A549 (cell line): Measurements from ENCODE around the gene CBARP.

Source experiments
- CBX8 ChIP-seq: fragments of 200-600 bp; sonication (generic); IDR thresholded peaks from 2 replicates; pipeline ENCODE4 v1.6.1; 2016
- KDM1A ChIP-seq: fragments of 200-600 bp; sonication (generic); IDR thresholded peaks from 2 replicates; pipeline ENCODE4 v1.6.1; 2016; ENCODE audit warnings: low read depth, mild to moderate bottlenecking
- MAZ ChIP-seq: fragments of 150-350 bp; IDR thresholded peaks from 2 replicates; pipeline ENCODE4 v1.6.1; 2014; ENCODE audit warnings: antibody characterized with exemption, low read depth, low read length, borderline replicate concordance
- ZNF302 ChIP-seq: fragments of 250-450 bp; sonication (Bioruptor Pico); IDR thresholded peaks from 2 replicates; pipeline ENCODE4 v1.9.0; 2021; ENCODE audit warnings: inconsistent platforms, mild to moderate bottlenecking, moderate library complexity
- TF ChIP-seq, protein P1 (sequence below): fragments of >200 bp; sonication (Bioruptor Twin); formaldehyde crosslinking; IDR thresholded peaks from 3 replicates; pipeline ENCODE4 v1.5.1; 2016
- TF ChIP-seq, protein P2 (sequence below): IDR thresholded peaks from 2 replicates; pipeline ENCODE4 v1.6.1; 2012; ENCODE audit warnings: low read depth, borderline replicate concordance

DNA sequence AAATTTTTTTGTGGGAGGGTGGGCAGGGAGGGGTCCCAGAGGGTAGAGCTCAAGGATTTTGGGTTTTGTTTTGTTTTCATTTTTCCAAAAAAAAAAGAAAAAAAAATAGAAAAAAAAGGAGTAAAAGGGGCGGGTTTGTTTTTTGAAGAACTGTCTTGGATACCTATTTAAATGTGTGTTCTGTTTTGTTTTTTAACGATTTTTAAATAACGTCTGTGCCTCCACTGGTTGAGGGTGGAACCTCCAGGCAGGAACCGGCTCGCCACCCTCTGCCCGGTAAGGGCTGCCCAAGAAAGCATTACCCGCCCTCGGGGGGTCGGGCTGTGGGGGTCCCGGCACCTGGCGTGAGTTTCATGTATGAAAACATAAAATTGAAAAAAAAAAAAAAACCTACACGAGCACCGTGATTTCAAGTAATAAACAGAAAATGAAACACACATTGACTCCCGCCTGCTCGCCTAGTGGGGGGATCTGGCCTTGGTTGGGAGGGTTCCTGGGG, 21.0 kb upstream of the CBARP start:
- TF ChIP-seq, protein P1, sequence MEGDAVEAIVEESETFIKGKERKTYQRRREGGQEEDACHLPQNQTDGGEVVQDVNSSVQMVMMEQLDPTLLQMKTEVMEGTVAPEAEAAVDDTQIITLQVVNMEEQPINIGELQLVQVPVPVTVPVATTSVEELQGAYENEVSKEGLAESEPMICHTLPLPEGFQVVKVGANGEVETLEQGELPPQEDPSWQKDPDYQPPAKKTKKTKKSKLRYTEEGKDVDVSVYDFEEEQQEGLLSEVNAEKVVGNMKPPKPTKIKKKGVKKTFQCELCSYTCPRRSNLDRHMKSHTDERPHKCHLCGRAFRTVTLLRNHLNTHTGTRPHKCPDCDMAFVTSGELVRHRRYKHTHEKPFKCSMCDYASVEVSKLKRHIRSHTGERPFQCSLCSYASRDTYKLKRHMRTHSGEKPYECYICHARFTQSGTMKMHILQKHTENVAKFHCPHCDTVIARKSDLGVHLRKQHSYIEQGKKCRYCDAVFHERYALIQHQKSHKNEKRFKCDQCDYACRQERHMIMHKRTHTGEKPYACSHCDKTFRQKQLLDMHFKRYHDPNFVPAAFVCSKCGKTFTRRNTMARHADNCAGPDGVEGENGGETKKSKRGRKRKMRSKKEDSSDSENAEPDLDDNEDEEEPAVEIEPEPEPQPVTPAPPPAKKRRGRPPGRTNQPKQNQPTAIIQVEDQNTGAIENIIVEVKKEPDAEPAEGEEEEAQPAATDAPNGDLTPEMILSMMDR: no peak
- TF ChIP-seq ZNF302 (CRISPR knock-in tag) (no peak), MAZ (no peak), KDM1A (no peak), CBX8 (no peak)
- TF ChIP-seq, protein P2, sequence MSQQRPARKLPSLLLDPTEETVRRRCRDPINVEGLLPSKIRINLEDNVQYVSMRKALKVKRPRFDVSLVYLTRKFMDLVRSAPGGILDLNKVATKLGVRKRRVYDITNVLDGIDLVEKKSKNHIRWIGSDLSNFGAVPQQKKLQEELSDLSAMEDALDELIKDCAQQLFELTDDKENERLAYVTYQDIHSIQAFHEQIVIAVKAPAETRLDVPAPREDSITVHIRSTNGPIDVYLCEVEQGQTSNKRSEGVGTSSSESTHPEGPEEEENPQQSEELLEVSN: no peak
